Heart left ventricle (tissue), 13 donors: ENCODE data around the gene SIX2.

ENCODE experiments used
- POLR2A ChIP-seq, 2 donors: fragments of 450-650 bp; IDR thresholded peaks; one replicate each; pipeline ENCODE4 v1.6.1; 2017; ENCODE audit warnings: antibody characterized with exemption in 2 of 2, mild to moderate bottlenecking in 2 of 2, moderate library complexity in 2 of 2
- TF ChIP-seq, protein P1 (sequence below), 12 donors: fragments of 200-600 bp; sonication (generic) in 4 of 12; IDR thresholded peaks; one replicate each; pipeline versions ENCODE4 v1.5.0 to v1.8.0; 2018 to 2022; ENCODE audit warnings: antibody characterized with exemption in 12 of 12, mild to moderate bottlenecking in 5 of 12
- donor health status: ischemic (EF 13 %, LVEDD 7.1; RV severe dilation, severe dysfunction).
- donor health status: DM: no; HTN: yes; CAD: no.
- donor health status: DM: no; HTN: no; CAD: no.
- donor health status: ischemic (EF 25% LVEDD 6.9; RV normal size, moderate dysfunction).
- donor health status: ischemic (EF 25% LVEDD 5.7; RV mildly dilated, moderate dysfunction).
- donor health status: ischemic (EF 35%, LVEDD 5.7; RV mildly dilated, moderate dysfunction).
- donor health status: nonischemic (EF 11% LVEDD 7.7; RV severe dilation, severe dysfunction).
- donor health status: DM: yes; HTN: yes; CAD: no.
- donor health status: PGD.
- donor health status: ischemic (EF 29% LVEDD 5.4; RV normal size, mild dysfunction).
- donor health status: nonischemic (EF 23%, LVEDD 6.1; RV moderate dilation, normal function).

DNA sequence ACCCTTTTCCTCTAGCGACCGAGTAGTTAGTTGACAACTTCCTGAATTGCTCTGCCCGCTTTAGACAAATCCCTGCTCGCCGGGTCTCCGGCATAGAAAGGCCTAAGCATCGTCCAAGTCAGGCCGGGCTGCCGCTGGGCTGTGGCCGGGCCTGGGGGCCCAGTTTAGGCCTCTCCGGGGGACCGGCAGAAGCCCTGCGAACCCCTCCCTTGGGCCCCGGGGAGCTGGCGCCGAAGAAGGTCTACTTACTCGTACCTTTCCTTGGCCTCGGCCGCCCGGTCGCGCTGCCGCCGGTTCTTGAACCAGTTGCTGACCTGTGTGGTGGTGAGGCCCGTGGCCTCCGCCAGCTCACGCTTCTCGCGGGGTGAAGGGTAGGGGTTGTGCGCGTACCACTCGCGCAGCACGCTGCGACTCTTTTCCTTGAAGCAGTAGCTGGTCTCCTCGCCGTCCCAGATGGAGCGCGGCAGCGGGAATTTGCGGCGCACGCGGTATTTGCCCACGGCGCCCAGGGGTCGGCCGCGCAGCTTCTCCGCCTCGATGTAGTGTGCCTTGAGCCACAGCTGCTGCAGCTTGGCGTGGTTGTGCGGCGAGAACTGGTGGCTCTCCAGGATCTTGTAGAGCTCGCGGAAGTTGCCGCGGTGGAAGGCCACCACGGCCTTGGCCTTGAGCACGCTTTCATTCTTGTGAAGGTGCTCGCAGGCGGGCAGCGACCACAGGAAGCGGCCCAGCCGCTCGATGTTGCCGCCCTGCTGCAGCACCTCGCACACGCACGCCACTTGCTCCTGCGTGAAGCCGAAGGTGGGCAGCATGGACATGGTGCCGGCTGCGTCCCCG lies 739 bp downstream of the SIX2 start:
- TF ChIP-seq, protein P1, sequence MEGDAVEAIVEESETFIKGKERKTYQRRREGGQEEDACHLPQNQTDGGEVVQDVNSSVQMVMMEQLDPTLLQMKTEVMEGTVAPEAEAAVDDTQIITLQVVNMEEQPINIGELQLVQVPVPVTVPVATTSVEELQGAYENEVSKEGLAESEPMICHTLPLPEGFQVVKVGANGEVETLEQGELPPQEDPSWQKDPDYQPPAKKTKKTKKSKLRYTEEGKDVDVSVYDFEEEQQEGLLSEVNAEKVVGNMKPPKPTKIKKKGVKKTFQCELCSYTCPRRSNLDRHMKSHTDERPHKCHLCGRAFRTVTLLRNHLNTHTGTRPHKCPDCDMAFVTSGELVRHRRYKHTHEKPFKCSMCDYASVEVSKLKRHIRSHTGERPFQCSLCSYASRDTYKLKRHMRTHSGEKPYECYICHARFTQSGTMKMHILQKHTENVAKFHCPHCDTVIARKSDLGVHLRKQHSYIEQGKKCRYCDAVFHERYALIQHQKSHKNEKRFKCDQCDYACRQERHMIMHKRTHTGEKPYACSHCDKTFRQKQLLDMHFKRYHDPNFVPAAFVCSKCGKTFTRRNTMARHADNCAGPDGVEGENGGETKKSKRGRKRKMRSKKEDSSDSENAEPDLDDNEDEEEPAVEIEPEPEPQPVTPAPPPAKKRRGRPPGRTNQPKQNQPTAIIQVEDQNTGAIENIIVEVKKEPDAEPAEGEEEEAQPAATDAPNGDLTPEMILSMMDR (IDR thresholded peaks at IDR 0.05), result no peak
- TF ChIP-seq POLR2A (IDR thresholded peaks at IDR 0.05), result no peak
